Heart left ventricle (tissue), 13 donors: ENCODE data around the gene PCDHB4.

ENCODE experiments used
- CTCF ChIP-seq, 12 donors: fragments of 200-600 bp; sonication (generic) in 4 of 12; IDR thresholded peaks; one replicate each; pipeline versions ENCODE4 v1.5.0 to v1.8.0; 2018 to 2022; ENCODE audit warnings: antibody characterized with exemption in 12 of 12, mild to moderate bottlenecking in 5 of 12
- POLR2A ChIP-seq, 2 donors: fragments of 450-650 bp; IDR thresholded peaks; one replicate each; pipeline ENCODE4 v1.6.1; 2017; ENCODE audit warnings: antibody characterized with exemption in 2 of 2, mild to moderate bottlenecking in 2 of 2, moderate library complexity in 2 of 2
- donor health status: ischemic (EF 13 %, LVEDD 7.1; RV severe dilation, severe dysfunction).
- donor health status: DM: no; HTN: yes; CAD: no.
- donor health status: DM: no; HTN: no; CAD: no.
- donor health status: ischemic (EF 25% LVEDD 6.9; RV normal size, moderate dysfunction).
- donor health status: ischemic (EF 25% LVEDD 5.7; RV mildly dilated, moderate dysfunction).
- donor health status: ischemic (EF 35%, LVEDD 5.7; RV mildly dilated, moderate dysfunction).
- donor health status: nonischemic (EF 11% LVEDD 7.7; RV severe dilation, severe dysfunction).
- donor health status: DM: yes; HTN: yes; CAD: no.
- donor health status: PGD.
- donor health status: ischemic (EF 29% LVEDD 5.4; RV normal size, mild dysfunction).
- donor health status: nonischemic (EF 23%, LVEDD 6.1; RV moderate dilation, normal function).

- TF ChIP-seq CTCF (IDR thresholded peaks at IDR 0.05) (peak in 11 of 12 donors; percentile 31 to 55 (median 42)), POLR2A (IDR thresholded peaks at IDR 0.05) (no peak)
Observed at GRCh38 chr5:141172381-141173204, 51.0 kb downstream of the PCDHB4 start, which contains the start of gene PCDHB7.
